ENCODE results near the gene MAP1A.
"Not testable (repeated sequence)": the region's sequence is repeated elsewhere in the genome, so short reads cannot be mapped to it uniquely, and the experiment has no call there.

The MAP1A gene

GRCh38 chr15:43531018-43531670 lies 13.7 kb downstream of the MAP1A start:
- H4K20me1 ChIP-seq (ENCODE audit: insufficient read depth, low read length), result no peaks in the 10 kb centered on the region
- no peak overlapping the region for H3K9ac ChIP-seq (ENCODE audit: low read length)
- no peaks in the 10 kb centered on the region for H3K27me3 ChIP-seq (ENCODE audit: low read depth, low read length)
- H3K4me2 ChIP-seq (ENCODE audit: low read length), result no peak overlapping the region
- H2AFZ ChIP-seq (ENCODE audit: low read depth, low read length), result no peak overlapping the region
- no peaks in the 10 kb centered on the region for H3K9me3 ChIP-seq (ENCODE audit: insufficient read depth, low read length)
- H3K36me3 ChIP-seq (replicated peaks; ENCODE audit: low read depth, low read length), result no peaks in the 10 kb centered on the region
- no peak overlapping the region for H3K4me3 ChIP-seq (ENCODE audit: low read length)
- no peaks in the 10 kb centered on the region for H3K4me1 ChIP-seq (ENCODE audit: low read length)
- TF ChIP-seq CTCF (IDR thresholded peaks at IDR 0.05; ENCODE audit: low read depth, low read length) (no peak), EZH2phosphoT487 (IDR thresholded peaks at IDR 0.05; ENCODE audit: low read depth) (no peak)
- no peak overlapping the region for H3K27ac ChIP-seq (ENCODE audit: low read length)
- no peaks in the 10 kb centered on the region for H3K79me2 ChIP-seq (ENCODE audit: low read length)

- H2AFZ ChIP-seq (ENCODE audit: low read depth, low read length); H3K36me3 ChIP-seq (replicated peaks; ENCODE audit: low read depth, low read length); H4K20me1 ChIP-seq (ENCODE audit: insufficient read depth, low read length); H3K4me1 ChIP-seq (ENCODE audit: low read length); H3K4me2 ChIP-seq (ENCODE audit: low read length); H3K9me3 ChIP-seq (ENCODE audit: insufficient read depth, low read length); H3K9ac ChIP-seq (ENCODE audit: low read length); H3K4me3 ChIP-seq (ENCODE audit: low read length); H3K79me2 ChIP-seq (ENCODE audit: low read length); H3K27me3 ChIP-seq (ENCODE audit: low read depth, low read length); H3K27ac ChIP-seq (ENCODE audit: low read length): not testable (repeated sequence)
Observed at GRCh38 chr15:43532826-43533225, 15.4 kb downstream of the MAP1A start.

GRCh38 chr15:43534897-43535296 lies 17.5 kb downstream of the MAP1A start:
- no peaks in the 10 kb centered on the region for H3K4me1 ChIP-seq (ENCODE audit: low read length)
- TF ChIP-seq EZH2phosphoT487 (IDR thresholded peaks at IDR 0.05; ENCODE audit: low read depth) (no peak), CTCF (IDR thresholded peaks at IDR 0.05; ENCODE audit: low read depth, low read length) (no peak)
- H3K9ac ChIP-seq (ENCODE audit: low read length), result no peak overlapping the region

GRCh38 chr15:43538091-43538490 lies 20.7 kb downstream of the MAP1A start:
- Histone ChIP-seq H4K20me1 (ENCODE audit: insufficient read depth, low read length) (no peaks in the 10 kb centered on the region), H3K27me3 (ENCODE audit: low read depth, low read length) (no peaks in the 10 kb centered on the region), H2AFZ (ENCODE audit: low read depth, low read length) (no peak overlapping the region), H3K4me2 (ENCODE audit: low read length) (no peak overlapping the region), H3K4me1 (ENCODE audit: low read length) (no peaks in the 10 kb centered on the region), H3K9ac (ENCODE audit: low read length) (no peak overlapping the region), H3K27ac (ENCODE audit: low read length) (no peak overlapping the region), H3K9me3 (ENCODE audit: insufficient read depth, low read length) (no peaks in the 10 kb centered on the region), H3K4me3 (ENCODE audit: low read length) (no peak overlapping the region), H3K79me2 (ENCODE audit: low read length) (no peaks in the 10 kb centered on the region), H3K36me3 (replicated peaks; ENCODE audit: low read depth, low read length) (no peaks in the 10 kb centered on the region)
- TF ChIP-seq EZH2phosphoT487 (IDR thresholded peaks at IDR 0.05; ENCODE audit: low read depth) (no peak), CTCF (IDR thresholded peaks at IDR 0.05; ENCODE audit: low read depth, low read length) (no peak)

More at GRCh38 chr15:43534897-43535296, 17.5 kb downstream of the MAP1A start:
- Histone ChIP-seq H3K4me2 (ENCODE audit: low read length) (no peak overlapping the region), H4K20me1 (ENCODE audit: insufficient read depth, low read length) (no peaks in the 10 kb centered on the region), H3K79me2 (ENCODE audit: low read length) (no peaks in the 10 kb centered on the region), H3K36me3 (replicated peaks; ENCODE audit: low read depth, low read length) (no peaks in the 10 kb centered on the region), H3K27ac (ENCODE audit: low read length) (no peak overlapping the region), H3K27me3 (ENCODE audit: low read depth, low read length) (no peaks in the 10 kb centered on the region), H3K9me3 (ENCODE audit: insufficient read depth, low read length) (no peaks in the 10 kb centered on the region), H2AFZ (ENCODE audit: low read depth, low read length) (no peak overlapping the region), H3K4me3 (ENCODE audit: low read length) (no peak overlapping the region)
